WTC11 (cell line): ENCODE measurements around the gene FADD. TPM values are rescaled to one million over a fixed set of nuclear protein-coding genes. Genes with fewer than 3 reads are reported as not detected.

Source experiments
- ATAC-seq: fragments of 200-7000 bp; cut with Tn5 transposase; 2 replicates; pipeline ENCODE4 v1.10.0; 2021; ENCODE audit warnings: mild to moderate bottlenecking, moderate library complexity
- CTCF ChIA-PET: fragments of 300-600 bp; sonication (Branson Sonifier 250); formaldehyde crosslinking; loops from one replicate; lab custom pipeline; 2021; ENCODE audit warnings: antibody characterized with exemption; lab: Charles Lee
- POLR2A ChIA-PET: fragments of 350-600 bp; sonication (Branson Sonifier 250); formaldehyde crosslinking; loops from one replicate; lab custom pipeline; 2021; ENCODE audit warnings: antibody characterized with exemption; lab: Charles Lee
- DNase-seq: peaks from one replicate; pipeline ENCODE4 v3.0.0; 2021; ENCODE audit warnings: low spot score
- H3K27ac Mint-ChIP-seq: 2 replicates; pipeline ENCODE4 v1.8.0; 2021; ENCODE audit warnings: mixed read lengths
- H3K27me3 Mint-ChIP-seq: 2 replicates; pipeline ENCODE4 v1.8.0; 2021; ENCODE audit warnings: low read depth, mild to moderate bottlenecking, moderate library complexity, mixed read lengths
- H3K36me3 Mint-ChIP-seq: 2 replicates; pipeline ENCODE4 v1.8.0; 2021; ENCODE audit warnings: mixed read lengths
- H3K4me1 Mint-ChIP-seq: 2 replicates; pipeline ENCODE4 v1.8.0; 2022; ENCODE audit warnings: mixed read lengths
- H3K4me3 Mint-ChIP-seq: 2 replicates; pipeline ENCODE4 v1.8.0; 2021; ENCODE audit warnings: mild to moderate bottlenecking, moderate library complexity, mixed read lengths
- H3K9me3 Mint-ChIP-seq: 2 replicates; pipeline ENCODE4 v1.8.0; 2021; ENCODE audit warnings: mixed read lengths
- ATF2 ChIP-seq: sonication (generic); formaldehyde crosslinking; IDR thresholded peaks from 2 replicates; pipeline ENCODE4 v1.8.1; 2022; ENCODE audit warnings: low read depth, missing genetic modification reagents, borderline replicate concordance
- CREB1 ChIP-seq: sonication (generic); formaldehyde crosslinking; IDR thresholded peaks from 2 replicates; pipeline ENCODE4 v1.8.0; 2023; ENCODE audit warnings: mild to moderate bottlenecking, missing genetic modification reagents
- CTCF ChIP-seq: fragments of 200-600 bp; IDR thresholded peaks from 2 replicates; pipeline ENCODE4 v1.8.0; 2022; ENCODE audit warnings: antibody characterized with exemption
- ELF4 ChIP-seq: sonication (generic); formaldehyde crosslinking; IDR thresholded peaks from 2 replicates; pipeline ENCODE4 v1.8.1; 2022; ENCODE audit warnings: low read depth, mild to moderate bottlenecking, moderate library complexity, missing genetic modification reagents
- ETV6 ChIP-seq: sonication (generic); formaldehyde crosslinking; IDR thresholded peaks from 2 replicates; pipeline ENCODE4 v1.8.1; 2022; ENCODE audit warnings: mild to moderate bottlenecking, missing genetic modification reagents
- FOXP1 ChIP-seq: sonication (generic); formaldehyde crosslinking; IDR thresholded peaks from 2 replicates; pipeline ENCODE4 v1.8.0; 2022; ENCODE audit warnings: missing genetic modification reagents, mild to moderate bottlenecking, moderate library complexity, borderline replicate concordance
- HMGXB4 ChIP-seq: sonication (generic); formaldehyde crosslinking; IDR thresholded peaks from 2 replicates; pipeline ENCODE4 v1.8.1; 2023; ENCODE audit warnings: mild to moderate bottlenecking, moderate library complexity, missing genetic modification reagents
- OVOL2 ChIP-seq: fragments of 250-450 bp; sonication (Bioruptor Pico); IDR thresholded peaks from 2 replicates; pipeline ENCODE4 v1.9.0; 2021; ENCODE audit warnings: mild to moderate bottlenecking, borderline replicate concordance
- TEAD1 ChIP-seq: sonication (generic); formaldehyde crosslinking; IDR thresholded peaks from 2 replicates; pipeline ENCODE4 v1.8.0; 2022; ENCODE audit warnings: mild to moderate bottlenecking, missing genetic modification reagents
- ZBTB21 ChIP-seq: sonication (generic); formaldehyde crosslinking; IDR thresholded peaks from 2 replicates; pipeline ENCODE4 v1.8.1; 2023; ENCODE audit warnings: mild to moderate bottlenecking, missing genetic modification reagents, borderline replicate concordance
- ZNF121 ChIP-seq: sonication (generic); formaldehyde crosslinking; IDR thresholded peaks from 2 replicates; pipeline ENCODE4 v1.8.0; 2023; ENCODE audit warnings: missing genetic modification reagents
- ZNF219 ChIP-seq: sonication (generic); formaldehyde crosslinking; IDR thresholded peaks from 2 replicates; pipeline ENCODE4 v1.8.0; 2023; ENCODE audit warnings: missing genetic modification reagents, mild to moderate bottlenecking, borderline replicate concordance
- ZNF263 ChIP-seq: sonication (generic); formaldehyde crosslinking; IDR thresholded peaks from 2 replicates; pipeline ENCODE4 v1.8.1; 2022; ENCODE audit warnings: low read depth, mild to moderate bottlenecking, moderate library complexity, missing genetic modification reagents
- ZNF281 ChIP-seq: sonication (generic); formaldehyde crosslinking; IDR thresholded peaks from 2 replicates; pipeline ENCODE4 v1.8.0; 2023; ENCODE audit warnings: mild to moderate bottlenecking, missing genetic modification reagents
- ZNF416 ChIP-seq: fragments of 250-450 bp; sonication (Bioruptor Pico); IDR thresholded peaks from 2 replicates; pipeline ENCODE4 v1.9.0; 2021; ENCODE audit warnings: mild to moderate bottlenecking, inconsistent platforms
- ZNF423 ChIP-seq: fragments of 250-450 bp; sonication (Bioruptor Pico); IDR thresholded peaks from 2 replicates; pipeline ENCODE4 v2.1.2; 2022; ENCODE audit warnings: mild to moderate bottlenecking, moderate library complexity
- ZNF532 ChIP-seq: fragments of 250-450 bp; sonication (Bioruptor Pico); IDR thresholded peaks from 2 replicates; pipeline ENCODE4 v1.9.0; 2021; ENCODE audit warnings: mild to moderate bottlenecking, borderline replicate concordance
- ZNF671 ChIP-seq: fragments of 250-450 bp; sonication (Bioruptor Pico); IDR thresholded peaks from 2 replicates; pipeline ENCODE4 v1.8.0; 2021; ENCODE audit warnings: mild to moderate bottlenecking
- total RNA-seq: library from RNA; stranded (reverse); gene quantifications from 3 replicates; pipeline ENCODE4 v1.2.3, GENCODE V29; 2021

The FADD gene
- total RNA-seq, 1 experiment from 2014 or later = 49.0 TPM

- Mint-ChIP-seq H3K36me3 (peaks cover 35% of the 10 kb centered on the region), H3K4me3 (no peak overlapping the region), H3K27ac (peak overlapping the region; percentile 91), H3K27me3 (no peaks in the 10 kb centered on the region)
- POLR2A ChIA-PET = interaction anchor here (0.7 kb wide), 1 partner anchor 220 kb away, joined by 4 read pairs; no protein-coding TSS in a partner anchor
- ATAC-seq (no peak), DNase-seq (no peak)
- TF ChIP-seq ZNF416 (CRISPR knock-in tag) (no peak), ZNF281 (CRISPR knock-in tag) (no peak), ELF4 (CRISPR knock-in tag) (no peak), CREB1 (CRISPR knock-in tag) (no peak), OVOL2 (no peak), ZNF532 (CRISPR knock-in tag) (no peak), ATF2 (no peak), ETV6 (CRISPR knock-in tag) (no peak)
- TF ChIP-seq, all 79 proteins: peak for 0
- H3K9me3 Mint-ChIP-seq = no peaks in the 10 kb centered on the region
- CTCF ChIA-PET = interaction anchor here (1.4 kb wide), 1 partner anchor 18 kb away, joined by 3 read pairs; no protein-coding TSS in a partner anchor
- peaks cover 64% of the 10 kb centered on the region for H3K4me1 Mint-ChIP-seq
Observed at GRCh38 chr11:70210051-70210501, 7.0 kb downstream of the FADD start.

GRCh38 chr11:70210530-70210929 lies 7.4 kb downstream of the FADD start:
- Mint-ChIP-seq H3K27ac (no peak overlapping the region; the same call in 1 of the 2 replicates), H3K4me3 (no peak overlapping the region), H3K9me3 (no peaks in the 10 kb centered on the region), H3K36me3 (peaks cover 31% of the 10 kb centered on the region), H3K27me3 (no peaks in the 10 kb centered on the region), H3K4me1 (peaks cover 59% of the 10 kb centered on the region)
- DNase-seq (no peak), ATAC-seq (no peak)
- ChIA-PET CTCF (interaction anchor here (1.4 kb wide), 1 partner anchor 18 kb away, joined by 3 read pairs; no protein-coding TSS in a partner anchor), POLR2A (interaction anchor here (0.7 kb wide), 1 partner anchor 221 kb away, joined by 4 read pairs; no protein-coding TSS in a partner anchor)
- TF ChIP-seq ELF4 (CRISPR knock-in tag) (no peak), ZNF532 (CRISPR knock-in tag) (no peak), ZNF671 (CRISPR knock-in tag) (no peak), FOXP1 (no peak), ZNF219 (CRISPR knock-in tag) (no peak), TEAD1 (CRISPR knock-in tag) (no peak), ZNF121 (no peak), CTCF (no peak), ZBTB21 (no peak), ZNF263 (no peak), ZNF423 (CRISPR knock-in tag) (no peak), HMGXB4 (no peak)
